GM18909 (cell line): ENCODE measurements around the gene ORMDL1.

Experiments used
- ATAC-seq: cut with Tn5 transposase; IDR thresholded peaks from one replicate; pipeline ENCODE4 v1.9.1; 2021; ENCODE audit warnings: mild to moderate bottlenecking; ENCODE audit not compliant: unreplicated experiment, poor library complexity

The ORMDL1 gene, protein sequence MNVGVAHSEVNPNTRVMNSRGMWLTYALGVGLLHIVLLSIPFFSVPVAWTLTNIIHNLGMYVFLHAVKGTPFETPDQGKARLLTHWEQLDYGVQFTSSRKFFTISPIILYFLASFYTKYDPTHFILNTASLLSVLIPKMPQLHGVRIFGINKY

GRCh38 chr2:189783927-189784867 lies at the start of gene ORMDL1, which contains the start of gene PMS1:
Gene ORMDL1, minus strand, starts transcription at chr2:189784339. Its CDS starts 1,744 bp downstream, at chr2:189782595.
Gene PMS1, plus strand, starts transcription at chr2:189784450. Its CDS starts 7,360 bp downstream, at chr2:189791810.
- ATAC-seq = peak; percentile 94

DNA sequence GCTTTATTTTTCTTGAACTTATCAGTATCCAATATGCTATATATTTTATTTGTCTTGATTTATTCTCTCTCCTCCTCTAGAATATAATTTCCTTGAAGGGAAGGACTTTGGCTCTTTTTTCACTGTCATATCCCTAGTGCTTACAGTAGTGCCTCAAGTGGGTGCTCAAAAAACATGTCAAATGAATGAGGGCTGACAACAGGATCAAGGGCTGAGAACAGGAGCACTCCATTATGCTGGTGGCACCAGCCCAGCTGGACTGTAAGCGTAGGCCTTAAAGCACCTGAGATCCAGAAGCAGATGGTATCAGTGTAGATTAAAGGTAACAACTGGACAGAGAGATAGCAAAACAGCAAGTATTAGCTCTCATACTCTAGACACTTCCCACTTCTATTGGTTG lies 46.4 kb upstream of the ORMDL1 start:
- no peak for ATAC-seq

DNA sequence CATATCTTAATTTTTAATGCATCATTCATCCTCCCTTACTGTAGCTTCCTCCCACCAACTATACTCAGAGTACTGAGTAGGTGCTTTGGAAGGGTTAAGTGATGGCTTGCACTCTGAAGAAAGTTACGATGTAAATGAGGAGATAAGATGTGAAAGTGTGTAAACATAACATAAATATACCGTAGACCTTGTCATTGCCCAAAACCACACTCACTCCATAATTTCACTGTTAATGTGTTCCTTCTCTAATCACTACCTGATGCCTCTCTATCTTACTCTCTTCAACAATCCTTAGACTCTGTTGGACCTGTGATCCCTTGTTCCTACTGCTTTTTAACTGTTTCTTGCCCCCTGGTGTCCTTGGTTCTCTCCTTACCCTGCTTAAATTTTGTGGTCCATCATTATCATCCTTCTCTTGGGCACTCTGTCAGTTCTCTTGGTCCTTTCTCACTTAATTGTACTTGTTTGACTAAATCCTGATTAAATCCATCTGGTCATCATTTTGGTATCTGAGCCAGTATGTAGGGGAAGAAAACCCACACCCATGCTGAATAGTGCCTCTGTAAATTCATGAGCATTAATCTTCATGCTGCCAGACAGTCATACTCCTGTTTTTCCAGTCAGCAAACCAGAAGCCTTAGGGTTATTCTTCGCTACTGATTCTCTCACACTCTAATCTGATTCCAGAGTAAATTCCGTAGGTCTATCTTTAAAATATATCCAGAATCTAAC lies 45.1 kb upstream of the ORMDL1 start:
- ATAC-seq = no peak

DNA sequence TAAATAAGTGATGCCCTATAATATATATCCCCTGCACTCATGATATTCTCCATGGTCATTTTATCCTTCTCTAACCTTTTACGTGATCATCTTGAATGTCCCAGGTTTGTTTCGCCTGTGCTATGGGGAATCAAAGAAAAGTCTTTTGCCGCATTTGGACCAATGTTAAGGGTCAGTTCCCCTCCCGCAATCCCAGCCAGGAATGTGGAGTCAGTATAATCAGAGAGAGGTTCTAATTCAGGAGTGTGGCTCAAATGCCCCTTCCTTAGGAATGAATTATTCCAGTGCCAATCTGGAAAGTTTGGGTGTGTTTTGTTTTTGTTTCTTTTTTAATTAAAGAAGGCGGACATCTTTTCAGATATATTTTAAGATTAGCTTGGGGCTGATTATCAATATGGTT lies 41.9 kb upstream of the ORMDL1 start:
- ATAC-seq = no peak

GRCh38 chr2:189824694-189825396 lies 40.7 kb upstream of the ORMDL1 start:
- no peak for ATAC-seq

DNA sequence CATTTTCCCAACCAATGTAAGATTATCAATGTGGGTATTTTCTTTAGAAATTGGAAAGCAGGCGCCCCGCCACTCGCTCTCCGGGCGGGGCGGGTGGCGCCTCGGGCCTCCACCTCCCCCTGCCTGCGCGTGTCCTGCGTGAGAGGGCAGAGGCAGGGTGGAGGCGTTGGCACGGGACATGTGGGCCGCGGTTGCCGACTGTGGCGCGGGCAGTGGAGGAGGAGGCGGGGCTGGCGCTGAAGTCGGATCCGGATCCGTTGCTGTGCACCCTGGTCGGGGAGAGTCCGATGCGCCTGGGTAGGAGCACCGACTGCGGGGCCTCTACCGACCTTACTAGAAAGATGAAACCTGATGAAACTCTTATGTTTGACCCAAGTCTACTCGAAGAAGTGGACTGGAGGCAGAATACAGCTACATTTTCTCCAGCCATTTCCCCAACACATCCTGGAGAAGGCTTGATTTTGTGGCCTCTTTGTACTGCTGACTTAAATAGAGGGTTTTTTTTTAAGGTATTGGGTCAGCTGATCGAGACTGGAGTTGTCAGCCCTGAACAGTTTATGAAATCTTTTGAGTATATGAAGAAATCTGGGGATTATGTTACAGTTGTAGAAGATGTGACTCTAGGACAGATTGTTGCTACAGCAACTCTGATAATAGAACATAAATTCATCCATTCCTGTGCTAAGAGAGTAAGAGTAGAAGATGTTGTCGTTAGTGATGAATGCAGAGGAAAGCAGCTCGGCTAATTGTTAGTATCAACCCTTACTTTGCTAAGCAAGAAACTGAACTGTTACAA lies 38.0 kb upstream of the ORMDL1 start:
- ATAC-seq = no peak

GRCh38 chr2:189819297-189819704 lies 35.2 kb upstream of the ORMDL1 start:
- no peak for ATAC-seq

DNA sequence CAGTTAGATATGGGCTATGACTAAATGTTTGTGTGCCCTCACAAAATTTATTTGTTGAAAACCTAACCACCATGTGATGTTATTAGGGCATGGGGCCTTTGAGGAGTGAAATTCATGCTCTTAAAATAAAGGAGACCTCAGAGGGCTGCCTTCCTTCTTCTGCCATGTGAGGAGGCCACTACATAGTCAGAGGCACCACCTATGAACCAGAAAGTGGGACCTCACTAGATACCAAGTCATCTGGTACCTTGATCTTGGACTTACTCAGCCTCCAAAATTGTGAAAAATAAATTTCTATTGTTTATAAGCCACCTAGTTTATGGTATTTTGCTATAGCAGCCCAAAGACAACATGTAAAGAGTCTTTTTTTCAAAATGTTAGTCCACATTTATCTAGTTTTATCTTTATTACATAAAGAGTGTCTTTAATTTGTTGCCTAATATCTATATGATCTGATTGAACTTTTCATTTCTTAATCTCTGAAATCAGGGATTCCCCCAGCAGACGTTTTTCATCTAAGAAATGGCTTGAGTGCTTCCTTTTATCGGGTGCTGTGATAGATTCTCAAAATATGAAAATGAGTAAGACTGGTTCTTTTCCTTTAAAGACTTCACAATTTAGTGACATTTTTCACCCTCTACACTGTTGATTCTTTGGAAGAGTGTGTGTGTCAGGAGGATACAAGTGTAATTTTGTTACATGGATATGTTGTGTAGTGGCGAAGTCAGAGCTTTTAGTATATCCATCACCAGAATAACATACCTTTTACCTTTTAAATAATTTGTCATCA lies 34.3 kb upstream of the ORMDL1 start:
- ATAC-seq = no peak

DNA sequence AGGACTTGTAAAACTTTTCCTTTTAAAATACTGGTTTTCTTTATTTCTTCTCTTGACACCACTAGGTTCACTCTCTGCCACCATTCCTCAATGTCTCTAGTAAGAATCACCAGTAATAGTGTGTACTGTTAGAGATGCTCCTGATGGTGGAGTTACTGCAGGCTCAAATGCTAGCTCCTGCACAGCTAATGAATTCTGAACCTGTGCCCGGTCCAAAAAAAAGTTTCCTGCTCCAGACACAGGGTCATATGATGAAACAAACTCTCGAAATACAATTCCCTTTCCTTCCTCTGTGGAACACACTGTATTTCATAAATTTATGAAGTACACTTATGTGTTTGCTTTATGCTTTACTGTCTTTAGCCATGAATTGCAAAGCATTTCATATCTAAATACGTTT lies 19.3 kb upstream of the ORMDL1 start:
- no peak for ATAC-seq

- no peak for ATAC-seq
Measured at GRCh38 chr2:189802396-189802912, 18.3 kb upstream of the ORMDL1 start.

DNA sequence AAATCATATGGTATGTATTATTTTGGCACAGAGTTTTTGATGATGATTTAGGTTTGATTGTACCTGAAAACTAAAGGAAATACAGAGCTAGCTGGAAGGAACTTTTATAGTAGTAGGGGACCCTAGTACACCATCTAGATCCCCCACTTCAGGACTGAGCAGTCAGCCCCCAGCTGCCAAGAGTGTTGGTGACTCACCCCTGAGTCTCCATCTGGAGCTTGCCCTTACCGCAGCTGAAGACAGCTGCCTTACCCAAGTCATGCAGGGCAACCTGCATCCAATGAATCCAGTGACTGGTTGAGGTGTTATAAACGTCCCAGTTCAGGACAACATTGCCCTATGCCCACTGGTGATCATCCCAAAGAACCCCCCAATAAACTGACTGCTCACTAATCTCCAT lies 15.4 kb upstream of the ORMDL1 start:
- ATAC-seq = no peak

- ATAC-seq = no peak
Measured at GRCh38 chr2:189799030-189799331, 14.8 kb upstream of the ORMDL1 start.

DNA sequence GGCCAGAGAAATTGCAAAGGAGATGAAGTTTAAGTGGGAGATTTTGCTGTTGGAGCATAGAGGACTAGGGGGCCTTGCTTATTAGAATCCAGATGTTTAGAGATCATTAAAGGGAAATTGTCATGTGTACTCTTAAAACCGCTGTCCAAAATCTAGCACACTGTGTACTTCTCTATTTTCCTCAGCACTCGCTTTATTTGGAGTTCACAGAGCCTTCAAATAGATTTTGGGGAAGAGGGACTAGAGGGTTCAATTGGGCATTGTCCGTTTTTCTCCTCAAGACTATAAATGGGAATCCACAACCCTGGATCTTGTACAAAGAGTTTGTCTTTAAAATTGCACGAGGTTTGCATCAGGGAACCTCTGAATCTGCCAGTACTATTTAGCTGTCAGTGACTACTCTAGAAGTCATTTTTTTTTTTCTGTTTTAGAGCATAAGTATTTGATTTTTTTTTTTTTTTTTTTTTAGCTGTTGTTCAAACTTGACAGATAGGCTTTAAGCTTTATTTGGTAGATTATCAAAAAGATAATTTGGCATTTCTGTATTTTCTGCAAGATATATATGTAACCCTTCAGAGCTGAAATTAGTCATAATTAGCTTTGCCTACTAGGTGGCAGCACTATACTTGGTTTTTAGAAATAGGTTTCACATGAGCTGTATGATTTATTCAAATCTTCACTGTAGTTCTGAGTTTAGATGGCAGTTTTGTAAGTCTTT lies 14.3 kb upstream of the ORMDL1 start:
- ATAC-seq = peak; percentile 87

GRCh38 chr2:189797902-189798301 lies 13.8 kb upstream of the ORMDL1 start:
- no peak for ATAC-seq

DNA sequence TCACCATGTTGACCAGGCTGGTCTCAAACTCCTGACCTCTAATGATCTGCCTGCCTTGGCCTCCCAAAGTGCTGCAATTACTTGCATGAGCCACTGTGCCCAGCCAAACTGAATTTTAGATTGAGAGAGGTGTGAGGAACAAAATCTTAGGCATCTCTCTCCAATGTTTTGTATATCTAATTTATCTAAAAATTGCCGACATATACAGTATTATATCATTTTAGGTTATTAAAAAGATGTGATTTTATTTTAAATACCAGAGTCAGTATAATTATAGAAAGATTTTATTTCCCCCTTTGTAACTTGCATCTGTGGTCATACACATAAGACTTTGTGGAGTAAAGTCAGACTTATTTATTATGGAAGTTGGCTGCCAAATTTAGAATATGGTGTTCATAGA lies 10.2 kb upstream of the ORMDL1 start:
- ATAC-seq = no peak

- ATAC-seq = no peak
Measured at GRCh38 chr2:189791338-189792042, 7.4 kb upstream of the ORMDL1 start.

DNA sequence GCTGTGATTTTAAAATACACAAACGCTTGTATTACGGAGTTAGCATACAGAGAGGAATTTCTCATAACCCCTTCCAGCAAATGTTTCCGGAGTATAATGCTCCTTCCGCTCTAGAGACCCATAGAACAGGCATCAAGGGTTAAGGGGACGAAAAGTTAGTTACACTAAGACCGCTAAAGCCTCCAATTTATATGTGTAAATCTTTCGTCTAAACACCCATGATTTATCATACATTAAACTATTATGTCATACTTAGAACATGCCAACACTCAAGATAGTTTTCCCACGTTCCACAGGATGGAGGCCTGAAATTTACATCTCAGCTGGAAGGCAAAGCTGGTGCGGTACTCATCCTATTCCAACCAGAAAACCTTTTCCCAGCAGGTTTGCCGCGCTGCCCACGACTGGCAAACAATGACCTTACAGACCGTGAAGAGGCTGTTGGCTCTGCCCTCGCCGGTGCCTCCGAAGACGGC lies 650 bp downstream of the ORMDL1 start:
- ATAC-seq = peak; percentile 18
